OCI-LY1 (cell line): ENCODE results near the gene RABGAP1.

ENCODE experiments used
- H2AFZ ChIP-seq: fragments of 200-600 bp; sonication (generic), shearing (Covaris generic); 2 replicates; pipeline ENCODE4 v1.6.0; 2014; ENCODE audit warnings: antibody characterized with exemption, mild to moderate bottlenecking, low read length
- H3F3A ChIP-seq: fragments of 200-600 bp; sonication (generic), shearing (Covaris generic); 2 replicates; pipeline ENCODE4 v1.6.0; 2014; ENCODE audit warnings: mild to moderate bottlenecking, antibody characterized with exemption, low read length, moderate library complexity; ENCODE audit not compliant: insufficient read depth
- H3K27ac ChIP-seq: fragments of 200-600 bp; sonication (generic); 2 replicates; pipeline ENCODE4 v1.5.1; 2014; ENCODE audit warnings: low read length, mixed run types, mild to moderate bottlenecking, low read depth; ENCODE audit not compliant: poor library complexity, severe bottlenecking
- H3K27me3 ChIP-seq: fragments of 200-600 bp; sonication (generic); 2 replicates; pipeline ENCODE4 v1.6.0; 2014; ENCODE audit warnings: antibody characterized with exemption, mild to moderate bottlenecking, low read length, moderate library complexity; ENCODE audit not compliant: insufficient read depth
- H3K36me3 ChIP-seq: fragments of 200-600 bp; sonication (generic); 2 replicates; pipeline ENCODE4 v1.6.1; 2014; ENCODE audit warnings: mild to moderate bottlenecking, antibody characterized with exemption, low read length, moderate library complexity, mixed read lengths; ENCODE audit not compliant: insufficient read depth
- H3K4me1 ChIP-seq: fragments of 200-600 bp; sonication (generic); 2 replicates; pipeline ENCODE4 v1.5.1; 2014; ENCODE audit warnings: mild to moderate bottlenecking, low read length, moderate library complexity; ENCODE audit not compliant: insufficient read depth, severe bottlenecking
- H3K4me2 ChIP-seq: fragments of 200-600 bp; sonication (generic), shearing (Covaris generic); 2 replicates; pipeline ENCODE4 v1.6.1; 2014; ENCODE audit warnings: low read length
- H3K4me3 ChIP-seq: fragments of 200-600 bp; sonication (generic); 2 replicates; pipeline ENCODE4 v1.5.1; 2014; ENCODE audit warnings: low read length, low read depth, mild to moderate bottlenecking, mixed read lengths; ENCODE audit not compliant: poor library complexity, severe bottlenecking
- H3K79me2 ChIP-seq: fragments of 200-600 bp; shearing (Covaris generic); 2 replicates; pipeline ENCODE4 v1.6.1; 2016; ENCODE audit warnings: mixed run types, low read length, mixed read lengths; ENCODE audit not compliant: insufficient read depth
- H3K9ac ChIP-seq: fragments of 200-600 bp; sonication (generic), shearing (Covaris generic); 2 replicates; pipeline ENCODE4 v1.6.1; 2014; ENCODE audit warnings: mild to moderate bottlenecking, low read length, mixed read lengths
- H3K9me2 ChIP-seq: fragments of 200-600 bp; sonication (generic), shearing (Covaris generic); 2 replicates; pipeline ENCODE4 v1.6.1; 2014; ENCODE audit warnings: low read depth, mild to moderate bottlenecking, low read length, mixed read lengths
- H3K9me3 ChIP-seq: fragments of 200-600 bp; shearing (Covaris generic); 2 replicates; pipeline ENCODE4 v1.6.1; 2014; ENCODE audit warnings: low read length, mixed read lengths
- H4K20me1 ChIP-seq: fragments of 200-600 bp; sonication (generic), shearing (Covaris generic); 2 replicates; pipeline ENCODE4 v1.6.0; 2016; ENCODE audit warnings: mild to moderate bottlenecking, low read length; ENCODE audit not compliant: insufficient read depth
- EZH2 ChIP-seq: fragments of 200-600 bp; sonication (generic), shearing (Covaris generic); IDR thresholded peaks from 2 replicates; pipeline ENCODE4 v1.8.0; 2017; ENCODE audit warnings: borderline replicate concordance, mixed run types, mild to moderate bottlenecking, antibody characterized with exemption, low read length, moderate library complexity, mixed read lengths
- TF ChIP-seq, protein P1 (sequence below): fragments of 200-600 bp; sonication (generic), shearing (Covaris generic); IDR thresholded peaks from 2 replicates; pipeline ENCODE4 v1.5.1; 2017; ENCODE audit warnings: mild to moderate bottlenecking, antibody characterized with exemption, low read length, moderate library complexity, mixed read lengths

The RABGAP1 gene

DNA sequence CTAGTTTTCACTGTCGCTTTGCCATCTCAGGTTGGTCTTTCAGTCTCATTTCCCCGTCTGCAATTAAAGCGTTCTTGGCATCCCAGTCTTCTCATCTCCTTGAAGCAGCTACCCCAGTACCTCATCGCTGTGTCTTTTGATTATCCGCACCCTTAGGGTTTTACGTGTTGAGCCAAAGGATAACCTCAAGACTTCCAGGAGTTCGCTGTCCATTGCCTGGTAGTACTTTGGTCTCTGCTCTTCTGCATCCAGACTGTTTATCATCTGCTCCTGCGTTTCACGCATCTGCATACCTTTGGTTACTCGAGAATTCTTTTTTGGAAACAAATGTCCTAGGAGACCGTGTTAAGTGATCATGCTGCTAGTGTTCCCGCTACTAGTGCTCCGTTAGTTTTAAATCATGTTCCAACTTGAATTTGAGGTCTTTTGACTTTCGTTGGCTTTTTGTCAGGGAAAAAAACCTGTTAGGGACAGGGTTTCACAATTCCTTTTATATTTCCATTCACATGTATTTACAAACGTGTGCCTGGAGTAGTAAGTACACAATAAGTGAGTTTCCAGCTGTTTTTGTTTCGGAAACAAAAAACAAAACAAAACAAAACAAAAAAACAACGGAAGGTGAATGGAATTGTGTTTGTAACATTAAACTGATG lies 888 bp downstream of the RABGAP1 start:
- peaks cover 55% of the 10 kb centered on the region for H3K79me2 ChIP-seq
- peaks cover 25% of the 10 kb centered on the region for H3K36me3 ChIP-seq
- peak overlapping the region; percentile 88 for H3K4me3 ChIP-seq
- peaks cover 37% of the 10 kb centered on the region for H3K4me1 ChIP-seq
- no peaks in the 10 kb centered on the region for H4K20me1 ChIP-seq
- no peak overlapping the region for H2AFZ ChIP-seq
- no peaks in the 10 kb centered on the region for H3K9me3 ChIP-seq
- no peaks in the 10 kb centered on the region for H3K27me3 ChIP-seq
- peak overlapping the region; percentile 76 for H3K9ac ChIP-seq
- peak overlapping the region; percentile 50 for H3K27ac ChIP-seq
- H3F3A ChIP-seq = no peaks in the 10 kb centered on the region; the same call in 1 of the 2 replicates
- TF ChIP-seq, protein P1, sequence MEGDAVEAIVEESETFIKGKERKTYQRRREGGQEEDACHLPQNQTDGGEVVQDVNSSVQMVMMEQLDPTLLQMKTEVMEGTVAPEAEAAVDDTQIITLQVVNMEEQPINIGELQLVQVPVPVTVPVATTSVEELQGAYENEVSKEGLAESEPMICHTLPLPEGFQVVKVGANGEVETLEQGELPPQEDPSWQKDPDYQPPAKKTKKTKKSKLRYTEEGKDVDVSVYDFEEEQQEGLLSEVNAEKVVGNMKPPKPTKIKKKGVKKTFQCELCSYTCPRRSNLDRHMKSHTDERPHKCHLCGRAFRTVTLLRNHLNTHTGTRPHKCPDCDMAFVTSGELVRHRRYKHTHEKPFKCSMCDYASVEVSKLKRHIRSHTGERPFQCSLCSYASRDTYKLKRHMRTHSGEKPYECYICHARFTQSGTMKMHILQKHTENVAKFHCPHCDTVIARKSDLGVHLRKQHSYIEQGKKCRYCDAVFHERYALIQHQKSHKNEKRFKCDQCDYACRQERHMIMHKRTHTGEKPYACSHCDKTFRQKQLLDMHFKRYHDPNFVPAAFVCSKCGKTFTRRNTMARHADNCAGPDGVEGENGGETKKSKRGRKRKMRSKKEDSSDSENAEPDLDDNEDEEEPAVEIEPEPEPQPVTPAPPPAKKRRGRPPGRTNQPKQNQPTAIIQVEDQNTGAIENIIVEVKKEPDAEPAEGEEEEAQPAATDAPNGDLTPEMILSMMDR = no peak
- no peak for TF ChIP-seq EZH2
- peak overlapping the region; percentile 92 for H3K4me2 ChIP-seq
- H3K9me2 ChIP-seq = no peaks in the 10 kb centered on the region

DNA sequence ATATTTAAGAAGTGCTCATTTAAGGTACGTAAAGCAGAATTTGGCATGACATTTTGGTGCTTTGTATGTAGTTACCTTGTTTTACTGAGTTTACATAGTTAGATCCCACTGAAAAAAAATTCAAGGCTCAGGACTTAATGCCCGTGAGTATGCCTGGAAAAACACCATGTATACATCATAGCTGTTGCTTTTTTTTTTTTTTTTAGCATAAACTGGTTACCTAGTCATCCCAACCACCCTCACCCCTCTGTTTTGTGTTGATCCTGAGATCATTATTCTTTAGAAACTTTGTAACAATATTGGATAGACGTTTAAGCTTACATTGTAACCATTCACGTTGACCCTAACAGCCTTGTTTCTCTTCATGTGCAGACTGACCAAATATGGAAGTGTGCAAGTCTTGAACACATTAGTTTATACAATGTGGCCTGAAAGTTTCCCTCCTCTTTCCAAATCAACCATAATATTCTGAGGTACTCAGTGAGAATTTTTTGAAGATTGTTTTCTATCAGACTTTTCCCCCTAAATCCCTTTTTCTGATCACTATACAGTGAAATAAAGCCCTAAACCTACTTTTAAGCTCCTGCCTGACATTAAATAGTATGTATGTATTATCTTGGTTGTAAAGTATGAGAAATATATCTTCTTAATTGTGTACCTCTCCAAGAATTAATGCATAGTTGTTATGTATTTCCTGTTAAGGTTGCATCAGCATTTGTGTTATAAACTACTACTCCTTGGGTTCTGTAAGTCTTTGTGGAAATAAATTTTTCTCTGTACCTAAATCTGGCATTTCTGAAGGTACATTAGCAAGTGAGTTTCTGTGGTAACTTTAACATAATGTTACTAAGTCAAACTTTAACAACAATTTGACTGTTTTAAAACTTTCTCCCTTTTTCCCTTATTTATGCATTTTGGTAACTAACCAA lies 4.4 kb downstream of the RABGAP1 start:
- Histone ChIP-seq H3K27me3 (no peaks in the 10 kb centered on the region), H3K79me2 (peaks cover 85% of the 10 kb centered on the region), H3K9ac (no peak overlapping the region), H3K9me3 (no peaks in the 10 kb centered on the region), H2AFZ (no peak overlapping the region), H3K27ac (peak overlapping the region; percentile 43), H3K4me1 (peaks cover 31% of the 10 kb centered on the region), H3K36me3 (peaks cover 10% of the 10 kb centered on the region; the same call in 1 of the 2 replicates), H3K4me3 (no peak overlapping the region), H3K4me2 (no peak overlapping the region), H3F3A (no peaks in the 10 kb centered on the region), H4K20me1 (no peaks in the 10 kb centered on the region), H3K9me2 (no peaks in the 10 kb centered on the region)
- TF ChIP-seq, protein P1 = no peak
- TF ChIP-seq EZH2 = no peak

DNA sequence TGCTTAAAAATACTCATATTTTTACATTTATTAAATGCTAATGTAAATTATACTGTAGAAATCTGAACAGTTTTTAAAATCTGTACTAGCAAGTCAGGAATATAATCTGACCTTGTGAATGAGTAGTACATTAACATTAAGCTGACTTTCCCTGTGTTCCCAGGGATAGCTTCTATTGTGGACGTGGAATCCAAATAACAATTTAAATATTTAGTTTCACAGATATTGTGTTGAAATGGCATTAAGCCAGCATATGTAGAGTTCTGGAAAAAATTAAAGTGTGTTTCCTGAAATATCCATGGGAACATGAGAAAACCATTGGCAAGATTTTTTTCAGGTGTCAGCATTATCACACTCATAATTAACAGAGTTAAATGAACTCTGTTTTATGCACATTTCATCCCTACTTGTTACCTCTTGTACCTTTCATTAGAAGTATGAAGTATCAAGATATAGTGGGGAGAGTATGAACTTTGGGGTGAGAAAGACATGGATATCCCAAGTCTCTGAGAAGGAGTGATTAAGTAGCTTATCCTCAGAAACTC lies 5.7 kb downstream of the RABGAP1 start:
- Histone ChIP-seq H3K9me3 (no peaks in the 10 kb centered on the region), H3K9me2 (no peaks in the 10 kb centered on the region), H3K4me3 (no peak overlapping the region), H3K36me3 (peaks cover 10% of the 10 kb centered on the region; the same call in 1 of the 2 replicates), H3K79me2 (peaks cover 94% of the 10 kb centered on the region), H3K4me1 (peaks cover 28% of the 10 kb centered on the region), H3F3A (no peaks in the 10 kb centered on the region), H4K20me1 (no peaks in the 10 kb centered on the region), H3K9ac (no peak overlapping the region), H3K27ac (no peak overlapping the region), H2AFZ (no peak overlapping the region), H3K4me2 (no peak overlapping the region), H3K27me3 (no peaks in the 10 kb centered on the region)
- TF ChIP-seq, protein P1 = no peak
- TF ChIP-seq EZH2 = no peak
